Muscle layer of colon (tissue), 2 donors: Measurements from ENCODE around the gene CST7.

Source experiments
- H3K27ac ChIP-seq: one replicate; pipeline ENCODE4 v1.7.0; 2013; ENCODE audit warnings: low read depth, mild to moderate bottlenecking, low read length, moderate library complexity
- H3K27me3 ChIP-seq, 2 donors: one replicate each; pipeline ENCODE4 v1.7.0; 2013; ENCODE audit warnings: low read length in 2 of 2, mild to moderate bottlenecking in 2 of 2; ENCODE audit not compliant: insufficient read depth in 2 of 2, control insufficient read depth in 1 of 2
- H3K36me3 ChIP-seq: one replicate; pipeline ENCODE4 v1.7.0; 2013; ENCODE audit warnings: mild to moderate bottlenecking, low read length; ENCODE audit not compliant: insufficient read depth
- H3K4me1 ChIP-seq: one replicate; pipeline ENCODE4 v1.7.0; 2013; ENCODE audit warnings: mild to moderate bottlenecking, low read length; ENCODE audit not compliant: insufficient read depth
- H3K4me3 ChIP-seq, 2 donors: one replicate each; pipeline ENCODE4 v1.7.0; 2013; ENCODE audit warnings: low read length in 2 of 2, low read depth in 1 of 2, mild to moderate bottlenecking in 1 of 2, moderate library complexity in 1 of 2
- H3K9ac ChIP-seq: one replicate; pipeline ENCODE4 v1.7.0; 2013; ENCODE audit warnings: low read length
- H3K9me3 ChIP-seq: one replicate; pipeline ENCODE4 v1.7.0; 2013; ENCODE audit warnings: mild to moderate bottlenecking, low read length
- donor health status: abdominal sarcoma.
- donor health status: Adenocarcinoma of cecum.

Gene CST7

DNA sequence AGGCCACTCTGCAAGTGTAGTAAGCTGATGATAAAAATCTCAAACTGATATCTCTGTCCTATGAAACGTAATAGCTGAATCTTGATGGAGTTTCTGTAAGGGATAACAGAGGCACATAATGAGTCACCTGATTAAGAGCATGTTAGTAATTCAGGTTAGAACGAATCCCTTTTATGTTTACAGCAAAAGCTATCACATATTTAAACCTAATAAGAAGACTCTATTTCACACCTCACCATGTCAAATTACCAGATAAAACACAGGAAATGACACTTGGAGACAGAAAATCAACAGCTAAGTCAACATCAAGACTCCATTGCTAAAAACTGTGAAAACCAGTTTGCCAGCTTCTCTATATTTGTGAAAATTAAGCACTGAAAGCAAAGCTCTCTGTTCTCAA lies 11.8 kb downstream of the CST7 start:
- Histone ChIP-seq H3K9ac (no peak overlapping the region), H3K36me3 (peaks cover 39% of the 10 kb centered on the region), H3K4me1 (no peaks in the 10 kb centered on the region), H3K27me3 (no peaks in the 10 kb centered on the region), H3K4me3 (no peak overlapping the region), H3K9me3 (no peaks in the 10 kb centered on the region), H3K27ac (no peak overlapping the region)

DNA sequence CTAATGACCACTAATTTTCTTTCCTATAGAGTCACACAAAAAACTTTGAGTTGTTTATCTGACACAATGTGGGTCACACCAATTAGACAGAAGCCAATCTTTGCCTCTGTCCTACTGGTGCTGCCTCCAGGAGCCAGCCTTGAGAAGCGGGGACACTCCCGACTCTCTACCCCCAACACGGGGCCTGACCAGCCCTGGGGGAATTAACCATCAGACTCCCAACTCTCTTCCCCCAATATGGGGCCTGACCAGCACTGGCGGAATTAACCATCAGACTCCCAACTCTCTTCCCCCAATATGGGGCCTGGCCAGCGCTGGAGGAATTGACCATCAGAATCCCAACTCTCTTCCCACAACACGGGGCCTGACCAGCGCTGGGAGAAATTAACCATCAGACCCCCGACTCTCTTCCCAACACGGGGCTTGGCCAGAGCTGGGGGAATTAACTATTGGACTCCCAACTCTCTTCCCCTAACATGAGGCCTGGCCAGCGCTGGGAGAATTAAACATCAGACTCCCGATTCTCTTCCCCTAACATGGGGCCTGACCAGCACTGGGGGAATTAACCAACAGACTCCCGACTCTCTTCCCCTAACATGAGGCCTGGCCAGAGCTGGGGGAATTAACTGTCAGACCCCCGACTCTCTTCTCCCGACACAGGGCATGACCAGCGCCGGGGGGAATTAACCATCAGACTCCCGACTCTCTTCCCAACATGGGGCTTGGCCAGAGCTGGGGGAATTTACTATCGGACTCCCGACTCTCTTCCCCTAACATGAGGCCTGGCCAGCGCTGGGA lies 12.5 kb downstream of the CST7 start:
- Histone ChIP-seq H3K27ac (no peak overlapping the region), H3K9me3 (no peaks in the 10 kb centered on the region), H3K9ac (no peak overlapping the region), H3K4me1 (no peaks in the 10 kb centered on the region), H3K4me3 (no peak overlapping the region), H3K36me3 (peaks cover 41% of the 10 kb centered on the region), H3K27me3 (no peaks in the 10 kb centered on the region)

DNA sequence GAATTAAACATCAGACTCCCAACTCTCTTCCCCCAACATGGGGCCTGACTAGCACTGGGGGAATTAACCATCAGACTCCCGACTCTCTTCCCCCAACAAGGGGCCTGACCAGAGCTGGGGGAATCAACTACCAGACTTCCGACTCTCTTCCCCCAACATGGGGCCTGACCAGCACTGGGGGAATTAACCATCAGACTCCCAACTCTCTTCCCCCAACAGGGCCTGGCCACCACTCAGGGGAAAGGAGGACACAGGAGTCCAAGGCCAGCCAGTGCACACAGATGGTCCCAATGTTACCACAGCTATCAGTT lies 13.1 kb downstream of the CST7 start:
- H3K36me3 ChIP-seq: peaks cover 41% of the 10 kb centered on the region
- H3K4me1 ChIP-seq: no peaks in the 10 kb centered on the region

DNA sequence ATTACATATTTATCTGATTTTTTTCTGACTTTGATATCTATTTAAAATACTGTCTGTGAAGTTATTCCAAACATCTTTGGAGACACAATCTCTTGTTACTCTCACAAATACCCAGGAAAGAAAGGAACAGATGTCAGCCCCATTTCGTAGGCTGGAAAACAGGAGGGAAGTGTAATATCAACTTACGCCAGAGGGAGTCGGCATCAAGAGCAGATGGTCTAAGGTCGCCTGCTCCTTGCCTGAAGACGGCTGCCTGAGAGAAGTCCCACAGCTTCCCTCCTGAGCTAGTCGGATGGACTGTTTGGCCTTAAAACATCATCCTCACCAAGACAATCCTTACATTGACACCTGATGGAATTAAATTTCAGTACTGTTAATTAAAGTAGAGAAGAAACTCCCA lies 13.4 kb downstream of the CST7 start:
- H3K9ac ChIP-seq: no peak overlapping the region
- H3K4me1 ChIP-seq: no peaks in the 10 kb centered on the region
- no peak overlapping the region for H3K27ac ChIP-seq
- H3K27me3 ChIP-seq: no peaks in the 10 kb centered on the region
- no peak overlapping the region for H3K4me3 ChIP-seq
- peaks cover 44% of the 10 kb centered on the region for H3K36me3 ChIP-seq
- H3K9me3 ChIP-seq: no peaks in the 10 kb centered on the region

More for the DNA sequence above, 13.1 kb downstream of the CST7 start:
- Histone ChIP-seq H3K9ac (no peak overlapping the region), H3K4me3 (no peak overlapping the region), H3K27ac (no peak overlapping the region), H3K9me3 (no peaks in the 10 kb centered on the region), H3K27me3 (no peaks in the 10 kb centered on the region)

DNA sequence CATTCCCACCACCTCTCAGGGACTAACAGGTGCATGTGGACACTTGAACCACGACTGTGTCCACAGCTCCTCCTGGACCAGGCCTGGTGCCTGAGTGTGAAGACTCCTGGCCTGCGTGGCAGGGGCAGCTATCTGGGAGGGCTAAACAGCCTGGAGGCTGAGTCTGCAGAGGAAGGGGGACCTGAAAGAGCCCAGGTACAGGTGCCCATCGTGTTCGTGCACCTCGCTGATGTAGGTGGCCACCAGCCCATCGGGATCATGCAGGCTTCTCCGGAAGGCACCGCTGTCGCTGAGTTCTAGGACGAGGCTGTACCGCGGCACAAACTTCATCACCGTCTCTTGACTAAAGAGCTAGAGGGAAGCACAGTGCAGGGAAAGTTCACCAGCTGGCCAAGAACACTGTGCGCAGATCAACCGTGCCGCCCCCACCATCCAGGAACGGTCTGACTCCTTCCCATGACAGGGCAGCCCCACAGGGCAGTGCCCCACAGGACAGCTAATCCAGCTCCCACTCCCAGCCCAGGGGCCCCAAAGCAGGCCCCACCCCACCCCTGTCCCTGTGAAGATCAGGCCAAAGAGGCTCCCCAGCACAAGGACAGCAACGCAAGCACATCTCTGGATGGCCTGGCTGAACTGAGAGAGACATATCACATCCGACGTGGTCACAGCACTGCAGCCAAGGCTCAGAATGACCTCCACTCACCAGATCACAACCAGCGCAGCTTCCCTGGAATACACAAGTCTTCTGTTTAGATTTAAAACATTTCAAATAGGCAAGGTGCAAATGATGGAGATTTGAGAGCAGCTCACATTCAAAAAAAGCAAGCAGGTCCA lies 14.8 kb downstream of the CST7 start:
- no peak overlapping the region for H3K9ac ChIP-seq
- H3K4me3 ChIP-seq: no peak overlapping the region
- H3K9me3 ChIP-seq: no peaks in the 10 kb centered on the region
- no peaks in the 10 kb centered on the region for H3K4me1 ChIP-seq
- no peak overlapping the region for H3K27ac ChIP-seq
- no peaks in the 10 kb centered on the region for H3K27me3 ChIP-seq
- peaks cover 58% of the 10 kb centered on the region for H3K36me3 ChIP-seq

DNA sequence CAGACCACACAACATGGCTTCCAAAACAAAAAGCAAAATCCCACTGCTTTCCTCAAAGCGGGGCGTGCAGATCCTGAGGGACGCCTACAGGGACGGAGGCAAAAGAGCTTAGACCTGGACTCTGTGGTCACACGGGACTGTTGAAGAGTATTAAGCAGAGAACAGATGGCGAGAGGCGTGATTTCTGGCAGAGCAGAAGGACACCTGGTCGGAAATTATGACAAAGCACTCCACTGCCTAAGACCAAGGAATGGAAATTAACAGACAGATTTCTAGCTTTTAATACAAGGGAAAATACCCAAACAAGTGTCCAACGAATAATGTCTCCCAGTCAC lies 15.4 kb downstream of the CST7 start:
- Histone ChIP-seq H3K36me3 (peaks cover 63% of the 10 kb centered on the region), H3K27me3 (no peaks in the 10 kb centered on the region), H3K9me3 (no peaks in the 10 kb centered on the region), H3K9ac (no peak overlapping the region), H3K4me1 (no peaks in the 10 kb centered on the region), H3K27ac (no peak overlapping the region), H3K4me3 (no peak overlapping the region)

DNA sequence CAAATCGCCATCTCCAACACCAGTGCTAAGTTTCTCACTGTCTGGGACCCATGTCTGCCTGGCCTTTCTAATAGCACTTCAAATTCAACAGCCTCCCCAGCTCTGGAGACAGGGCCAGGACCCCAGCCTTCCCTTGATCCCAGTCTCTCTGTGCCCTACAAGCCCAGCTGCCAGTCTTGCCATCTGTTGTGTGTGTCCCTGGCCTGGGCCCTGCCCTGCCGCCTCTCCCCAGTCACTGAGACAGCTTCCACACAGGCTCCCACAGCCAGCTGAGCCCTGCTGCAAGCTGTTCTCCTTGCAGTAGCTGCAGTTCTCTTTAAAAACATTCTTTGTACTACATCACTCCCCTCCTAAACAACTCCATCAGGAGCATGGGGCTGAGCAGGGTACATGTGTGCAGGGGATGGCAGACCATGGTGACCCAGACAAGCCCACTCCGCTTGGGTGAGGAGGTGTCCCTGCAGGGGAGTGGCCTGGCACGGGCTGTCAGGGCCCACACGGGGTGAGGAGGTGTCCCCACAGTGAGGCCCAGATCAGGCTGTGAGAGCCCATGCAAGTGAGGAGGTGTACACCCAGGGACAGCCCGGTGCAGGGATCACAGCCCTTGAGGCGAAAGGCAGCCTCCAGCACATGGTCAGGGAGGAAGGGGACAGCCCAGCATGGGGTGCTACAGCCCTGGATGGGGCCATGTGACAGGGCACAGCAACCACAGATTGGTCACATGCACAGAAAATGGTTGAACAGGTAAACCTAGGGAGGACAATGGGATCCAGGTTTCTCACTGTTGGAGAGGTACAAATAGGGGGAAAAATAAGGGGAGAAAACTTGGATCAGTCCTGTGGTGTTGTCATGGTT lies 16.2 kb downstream of the CST7 start:
- no peaks in the 10 kb centered on the region for H3K4me1 ChIP-seq
- no peaks in the 10 kb centered on the region for H3K27me3 ChIP-seq
- H3K36me3 ChIP-seq: peaks cover 70% of the 10 kb centered on the region
- no peak overlapping the region for H3K27ac ChIP-seq
- no peak overlapping the region for H3K9ac ChIP-seq
- no peak overlapping the region for H3K4me3 ChIP-seq
- H3K9me3 ChIP-seq: no peaks in the 10 kb centered on the region

DNA sequence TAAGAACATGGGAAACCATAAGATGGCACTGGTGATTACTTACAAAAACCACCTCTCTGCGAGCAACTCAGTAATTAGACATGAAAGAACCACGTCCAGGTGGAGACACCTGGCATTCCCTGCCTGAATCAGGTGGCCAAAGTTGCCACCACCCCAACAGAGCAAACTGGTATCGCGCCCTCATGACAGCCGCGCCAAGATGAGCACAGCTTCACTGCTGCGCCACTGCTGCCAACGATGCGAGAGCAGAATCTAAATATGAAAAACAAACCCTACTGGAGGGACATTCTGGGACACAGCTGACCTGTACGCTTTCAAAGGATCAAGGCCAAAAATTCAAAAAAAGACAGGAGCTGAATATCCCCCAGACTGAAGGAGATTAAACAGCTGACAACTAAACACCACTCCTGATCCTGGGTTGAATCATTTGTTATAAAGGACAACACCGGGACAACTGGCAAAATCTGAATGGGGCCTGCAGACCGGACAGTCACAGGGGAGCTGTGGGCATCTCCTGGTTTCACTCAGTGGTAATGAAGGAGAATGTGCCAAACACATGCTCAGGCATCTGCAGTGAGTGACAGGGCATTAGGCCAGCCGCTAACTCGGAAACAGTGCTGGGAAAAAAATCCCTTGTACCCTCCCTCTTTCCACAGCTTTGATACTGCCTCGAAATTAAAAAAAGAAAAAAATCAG lies 17.4 kb downstream of the CST7 start:
- no peaks in the 10 kb centered on the region for H3K9me3 ChIP-seq
- H3K9ac ChIP-seq: no peak overlapping the region
- H3K27me3 ChIP-seq: no peaks in the 10 kb centered on the region
- H3K4me3 ChIP-seq: no peak overlapping the region
- H3K4me1 ChIP-seq: no peaks in the 10 kb centered on the region
- H3K36me3 ChIP-seq: peaks cover 70% of the 10 kb centered on the region
- no peak overlapping the region for H3K27ac ChIP-seq

DNA sequence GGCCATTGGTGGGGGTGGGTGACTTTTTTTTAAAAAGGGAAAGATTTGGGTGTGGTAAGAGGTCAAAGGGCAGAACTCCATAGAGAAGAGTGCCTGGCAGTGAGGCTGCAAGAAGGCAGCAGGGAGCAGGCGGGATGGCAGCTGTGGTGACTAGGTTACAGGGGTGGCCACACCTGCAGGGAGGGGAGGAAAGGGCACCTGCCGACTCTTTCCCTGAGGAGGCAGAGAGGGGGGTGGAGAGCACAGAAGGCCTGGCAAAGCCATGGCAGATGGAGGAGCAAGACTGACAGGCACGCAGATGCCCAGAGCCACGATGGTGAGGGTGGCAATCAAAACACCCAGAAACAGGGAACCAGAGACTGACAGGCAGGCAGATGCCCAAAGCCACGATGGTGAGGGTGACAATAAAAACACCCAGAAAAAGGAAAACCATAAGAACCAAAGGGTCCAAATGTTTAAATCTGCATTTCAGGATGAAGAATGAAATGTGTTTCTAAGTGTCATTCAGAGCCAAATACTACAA lies 19.3 kb downstream of the CST7 start:
- no peaks in the 10 kb centered on the region for H3K9me3 ChIP-seq
- no peak overlapping the region for H3K9ac ChIP-seq
- no peaks in the 10 kb centered on the region for H3K4me1 ChIP-seq
- no peak overlapping the region for H3K4me3 ChIP-seq
- peaks cover 73% of the 10 kb centered on the region for H3K36me3 ChIP-seq
- H3K27me3 ChIP-seq: no peaks in the 10 kb centered on the region
- H3K27ac ChIP-seq: no peak overlapping the region

DNA sequence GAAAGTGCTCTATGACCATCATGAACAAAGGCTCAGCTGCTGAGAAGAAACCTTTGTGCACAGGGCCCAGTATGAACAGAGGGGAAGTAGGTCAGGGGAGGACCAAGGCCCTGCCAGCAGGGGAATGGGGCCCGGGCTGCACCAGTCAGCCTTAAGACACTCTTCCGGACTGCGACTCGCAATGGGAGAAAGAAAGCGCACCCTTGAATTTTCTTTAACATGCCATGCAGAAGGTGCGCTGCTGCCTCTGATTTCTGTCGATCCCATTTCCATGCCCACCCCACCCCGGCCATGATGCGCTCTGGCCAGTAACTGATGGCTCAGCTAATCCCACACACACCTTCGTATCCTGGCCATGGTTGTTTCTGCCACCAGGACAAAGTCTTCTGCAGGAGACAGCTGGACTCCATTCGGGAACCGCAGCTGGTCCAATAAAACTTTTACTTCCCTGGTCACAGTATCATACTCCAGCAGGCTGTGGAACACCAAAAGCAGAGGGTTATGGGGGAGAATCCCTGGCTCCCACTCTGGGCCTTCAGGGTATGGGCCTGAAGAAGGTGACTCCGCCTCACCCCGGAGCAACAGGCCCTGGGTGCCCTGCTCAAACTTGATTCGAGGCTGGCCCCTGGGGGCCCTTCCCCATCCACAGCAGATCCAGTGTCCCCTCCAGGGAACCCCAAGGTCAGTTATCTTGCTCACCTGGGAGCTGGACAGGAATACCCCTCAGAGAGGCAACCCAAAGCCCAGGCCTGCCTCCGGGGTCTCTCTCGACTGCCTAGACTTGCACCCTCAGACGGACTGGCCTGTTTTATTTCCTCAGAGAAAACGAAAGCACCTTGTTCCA lies 20.3 kb downstream of the CST7 start:
- no peaks in the 10 kb centered on the region for H3K4me1 ChIP-seq
- H3K36me3 ChIP-seq: peaks cover 64% of the 10 kb centered on the region
- H3K9ac ChIP-seq: no peak overlapping the region
- H3K4me3 ChIP-seq: no peak overlapping the region
- H3K27me3 ChIP-seq: no peaks in the 10 kb centered on the region
- H3K9me3 ChIP-seq: no peaks in the 10 kb centered on the region
- no peak overlapping the region for H3K27ac ChIP-seq
